HEK293T (cell line): ENCODE results near the gene HACD4.

ENCODE experiments used
- ARNT ChIP-seq: fragments of 450-650 bp; IDR thresholded peaks from 2 replicates; pipeline ENCODE4 v1.6.1; 2017; ENCODE audit warnings: mild to moderate bottlenecking
- BHLHE40 ChIP-seq: fragments of 450-650 bp; IDR thresholded peaks from 2 replicates; pipeline ENCODE4 v1.6.1; 2016; ENCODE audit warnings: mild to moderate bottlenecking, moderate library complexity, borderline replicate concordance
- ELF4 ChIP-seq: fragments of 450-650 bp; IDR thresholded peaks from 2 replicates; pipeline ENCODE4 v1.6.1; 2017; ENCODE audit warnings: antibody characterized with exemption
- FOXA1 ChIP-seq: fragments of 450-650 bp; IDR thresholded peaks from 2 replicates; pipeline ENCODE4 v1.6.1; 2016; ENCODE audit warnings: mild to moderate bottlenecking
- FOXK2 ChIP-seq: fragments of 450-650 bp; IDR thresholded peaks from 2 replicates; pipeline ENCODE4 v1.6.1; 2016; ENCODE audit warnings: mild to moderate bottlenecking
- FOXM1 ChIP-seq: fragments of 450-650 bp; IDR thresholded peaks from 2 replicates; pipeline ENCODE4 v1.6.1; 2017; ENCODE audit warnings: mild to moderate bottlenecking, borderline replicate concordance
- HDGF ChIP-seq: fragments of 450-650 bp; IDR thresholded peaks from 2 replicates; pipeline ENCODE4 v1.6.1; 2017; ENCODE audit warnings: antibody characterized with exemption, borderline replicate concordance
- NFRKB ChIP-seq: fragments of 450-650 bp; IDR thresholded peaks from 2 replicates; pipeline ENCODE4 v1.6.1; 2016; ENCODE audit warnings: mild to moderate bottlenecking, moderate library complexity
- SP1 ChIP-seq: fragments of 450-650 bp; IDR thresholded peaks from 2 replicates; pipeline ENCODE4 v1.6.1; 2017
- SUZ12 ChIP-seq: fragments of 450-650 bp; IDR thresholded peaks from 2 replicates; pipeline ENCODE4 v1.6.1; 2016; ENCODE audit warnings: mild to moderate bottlenecking
- TARDBP ChIP-seq: fragments of 450-650 bp; IDR thresholded peaks from 2 replicates; pipeline ENCODE4 v1.6.1; 2016
- ZNF384 ChIP-seq: fragments of 450-650 bp; IDR thresholded peaks from 2 replicates; pipeline ENCODE4 v1.6.1; 2016
- TF ChIP-seq, protein P1 (sequence below): fragments of 450-650 bp; IDR thresholded peaks from 2 replicates; pipeline ENCODE4 v1.6.1; 2016

DNA sequence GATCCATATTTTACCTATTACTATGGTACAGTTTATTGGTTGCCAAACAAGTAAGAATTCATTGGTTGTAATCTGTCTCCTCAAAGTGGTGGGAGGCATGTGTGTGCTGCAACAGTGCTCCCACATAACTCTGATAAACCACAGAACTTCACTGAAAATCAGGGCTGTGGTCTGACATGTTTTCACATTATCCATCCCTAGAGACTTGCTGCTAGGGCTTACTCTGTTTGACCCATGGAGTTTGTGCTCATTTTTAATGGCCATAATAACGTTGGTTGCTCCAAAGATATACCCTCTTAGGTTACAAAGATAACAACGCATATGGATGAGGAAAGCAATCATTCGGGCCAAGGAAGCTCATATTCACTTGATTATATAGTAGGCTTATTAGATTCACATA, 37.0 kb downstream of the HACD4 start:
- TF ChIP-seq SP1: no peak
- TF ChIP-seq BHLHE40: no peak
- no peak for TF ChIP-seq FOXM1
- no peak for TF ChIP-seq SUZ12
- no peak for TF ChIP-seq ELF4
- no peak for TF ChIP-seq FOXK2
- no peak for TF ChIP-seq HDGF
- no peak for TF ChIP-seq NFRKB
- no peak for TF ChIP-seq ARNT
- no peak for TF ChIP-seq FOXA1
- TF ChIP-seq TARDBP: no peak
- TF ChIP-seq ZNF384: no peak
- TF ChIP-seq, protein P1, sequence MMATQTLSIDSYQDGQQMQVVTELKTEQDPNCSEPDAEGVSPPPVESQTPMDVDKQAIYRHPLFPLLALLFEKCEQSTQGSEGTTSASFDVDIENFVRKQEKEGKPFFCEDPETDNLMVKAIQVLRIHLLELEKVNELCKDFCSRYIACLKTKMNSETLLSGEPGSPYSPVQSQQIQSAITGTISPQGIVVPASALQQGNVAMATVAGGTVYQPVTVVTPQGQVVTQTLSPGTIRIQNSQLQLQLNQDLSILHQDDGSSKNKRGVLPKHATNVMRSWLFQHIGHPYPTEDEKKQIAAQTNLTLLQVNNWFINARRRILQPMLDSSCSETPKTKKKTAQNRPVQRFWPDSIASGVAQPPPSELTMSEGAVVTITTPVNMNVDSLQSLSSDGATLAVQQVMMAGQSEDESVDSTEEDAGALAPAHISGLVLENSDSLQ: no peak
